Activated naive CD4-positive, alpha-beta T cell treated with anti-CD3 and anti-CD28 coated beads, Interleukin-2, amount 10 ng/mL, durations not matched to agents 7 days and 5 days (primary cell): ENCODE measurements around the gene DNAJC7.
A peak's percentile ranks its signal among the peaks of the same experiment; 100 is the strongest.

ENCODE experiments used
- CTCF ChIA-PET: fragments of 350-600 bp; sonication (Branson Sonifier 250); formaldehyde crosslinking; loops from one replicate; lab custom pipeline; 2021; ENCODE audit warnings: antibody characterized with exemption; lab: Charles Lee
- DNase-seq: peaks from one replicate; pipeline ENCODE4 v3.0.0-alpha.2; 2020
- H3K27ac Mint-ChIP-seq: one replicate; pipeline ENCODE4 v1.8.0; 2021; ENCODE audit warnings: mild to moderate bottlenecking, moderate library complexity, mixed read lengths
- H3K27me3 Mint-ChIP-seq: one replicate; pipeline ENCODE4 v1.8.0; 2021; ENCODE audit warnings: mild to moderate bottlenecking, mixed read lengths
- H3K36me3 Mint-ChIP-seq: one replicate; pipeline ENCODE4 v1.8.0; 2021; ENCODE audit warnings: mixed read lengths
- H3K4me1 Mint-ChIP-seq: one replicate; pipeline ENCODE4 v1.8.0; 2021; ENCODE audit warnings: mixed read lengths
- H3K4me3 Mint-ChIP-seq: one replicate; pipeline ENCODE4 v1.8.0; 2021; ENCODE audit warnings: mild to moderate bottlenecking, moderate library complexity, mixed read lengths
- H3K9me3 Mint-ChIP-seq: one replicate; pipeline ENCODE4 v1.8.0; 2021; ENCODE audit warnings: mixed read lengths

The DNAJC7 gene

DNA sequence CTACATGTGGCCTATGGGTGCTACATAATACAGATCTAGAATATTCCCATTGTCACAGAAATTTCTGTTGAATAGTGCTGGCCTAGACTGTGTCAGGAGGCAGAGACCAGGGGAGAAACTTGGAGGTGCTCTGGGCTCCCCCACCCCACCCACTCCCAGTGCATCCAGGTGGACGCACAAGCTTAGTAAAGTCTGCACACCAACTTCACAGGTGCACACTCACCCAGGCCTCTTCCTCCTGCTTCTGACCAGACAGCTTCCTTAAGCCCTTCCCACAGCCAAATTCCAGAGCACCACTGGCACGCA lies 58.3 kb downstream of the DNAJC7 start:
- DNase-seq: no peak
- Mint-ChIP-seq H3K27me3 (peaks cover 31% of the 10 kb centered on the region), H3K36me3 (no peaks in the 10 kb centered on the region), H3K4me1 (no peaks in the 10 kb centered on the region), H3K4me3 (no peak overlapping the region), H3K9me3 (no peaks in the 10 kb centered on the region), H3K27ac (no peak overlapping the region)
- CTCF ChIA-PET: interaction anchor here (1.2 to 1.5 kb wide), 2 partner anchors 30 to 41 kb away, joined by 3 to 5 read pairs; no protein-coding TSS in a partner anchor

DNA sequence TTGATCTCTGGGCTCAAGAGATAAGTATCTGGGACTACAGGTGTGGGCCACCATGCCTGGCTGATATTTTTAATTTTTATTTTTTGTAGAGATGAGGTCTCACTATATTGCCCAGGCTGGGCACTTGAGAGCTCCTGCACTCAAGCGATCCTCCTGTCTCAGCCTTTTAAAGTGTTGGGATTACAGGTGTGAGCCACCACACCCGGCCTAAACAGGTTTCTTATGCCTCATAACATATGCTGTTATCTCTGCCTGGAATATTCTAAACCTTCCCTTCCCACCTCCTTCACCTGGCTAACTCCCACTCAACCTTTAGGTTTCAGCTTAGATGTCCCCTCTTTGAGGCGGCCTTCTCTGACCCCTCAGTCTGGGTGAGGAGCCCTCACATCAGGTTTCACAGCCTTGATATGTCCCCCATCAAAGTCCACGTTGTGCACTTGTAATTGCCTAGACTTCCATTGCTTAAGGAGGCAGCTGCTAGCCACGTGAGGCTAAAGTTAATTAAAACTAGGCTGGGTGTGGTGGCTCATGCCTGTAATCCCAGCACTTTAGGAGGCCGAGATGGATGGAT lies 59.3 kb downstream of the DNAJC7 start:
- H3K4me1 Mint-ChIP-seq: no peaks in the 10 kb centered on the region
- H3K27ac Mint-ChIP-seq: peak overlapping the region; percentile 69
- no peak for DNase-seq
- no peaks in the 10 kb centered on the region for H3K36me3 Mint-ChIP-seq
- CTCF ChIA-PET: interaction anchor here (0.7 to 0.8 kb wide), 2 partner anchors 30 to 448 kb away, joined by 3 to 4 read pairs; no protein-coding TSS in a partner anchor
- H3K4me3 Mint-ChIP-seq: no peak overlapping the region
- peaks cover 24% of the 10 kb centered on the region for H3K27me3 Mint-ChIP-seq
- H3K9me3 Mint-ChIP-seq: no peaks in the 10 kb centered on the region

DNA sequence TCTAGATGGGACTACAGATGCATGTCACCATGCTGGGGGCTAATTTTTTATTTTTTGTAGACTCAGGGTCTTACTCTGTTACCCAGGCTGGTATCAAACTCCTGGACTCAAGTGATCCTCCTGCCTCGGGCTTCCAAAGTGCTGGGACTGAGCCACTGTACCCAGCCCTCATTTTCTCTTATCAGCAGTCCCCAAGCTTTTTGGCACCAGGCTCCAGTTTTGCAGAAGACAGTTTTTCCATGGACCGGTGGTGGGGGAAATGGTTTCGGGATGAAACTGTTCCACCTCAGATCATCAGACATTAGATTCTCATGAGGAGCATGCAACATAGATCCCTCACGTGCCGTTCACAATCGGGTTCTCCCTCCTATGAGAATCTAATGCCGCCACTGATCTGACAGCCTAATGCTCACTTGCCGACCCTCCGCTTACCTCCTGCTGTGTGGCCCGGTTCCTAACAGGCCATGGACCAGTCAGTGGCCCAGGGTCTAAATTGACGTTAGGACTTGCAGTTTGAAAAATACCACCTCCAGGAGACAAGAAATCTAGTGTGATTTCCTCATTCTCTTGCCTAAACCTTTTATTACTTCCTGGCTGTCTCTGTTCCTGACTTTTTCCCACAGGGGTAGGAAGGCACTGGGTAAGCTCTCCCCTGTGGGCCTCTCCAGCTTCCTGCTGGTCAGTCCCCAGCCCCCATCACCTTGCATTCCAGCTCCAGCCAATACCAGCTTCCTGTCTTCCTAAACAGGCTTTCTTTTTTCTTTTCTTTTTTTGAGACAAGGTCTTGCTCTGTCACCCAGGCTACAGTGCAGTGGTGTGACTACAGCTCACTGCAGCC lies 60.0 kb downstream of the DNAJC7 start:
- no peak overlapping the region for H3K27ac Mint-ChIP-seq
- no peaks in the 10 kb centered on the region for H3K4me1 Mint-ChIP-seq
- H3K36me3 Mint-ChIP-seq: no peaks in the 10 kb centered on the region
- CTCF ChIA-PET: interaction anchor here (0.7 to 0.8 kb wide), 2 partner anchors 29 to 449 kb away, joined by 3 to 4 read pairs; no protein-coding TSS in a partner anchor
- DNase-seq: no peak
- peaks cover 18% of the 10 kb centered on the region for H3K27me3 Mint-ChIP-seq
- no peak overlapping the region for H3K4me3 Mint-ChIP-seq
- H3K9me3 Mint-ChIP-seq: no peaks in the 10 kb centered on the region

DNA sequence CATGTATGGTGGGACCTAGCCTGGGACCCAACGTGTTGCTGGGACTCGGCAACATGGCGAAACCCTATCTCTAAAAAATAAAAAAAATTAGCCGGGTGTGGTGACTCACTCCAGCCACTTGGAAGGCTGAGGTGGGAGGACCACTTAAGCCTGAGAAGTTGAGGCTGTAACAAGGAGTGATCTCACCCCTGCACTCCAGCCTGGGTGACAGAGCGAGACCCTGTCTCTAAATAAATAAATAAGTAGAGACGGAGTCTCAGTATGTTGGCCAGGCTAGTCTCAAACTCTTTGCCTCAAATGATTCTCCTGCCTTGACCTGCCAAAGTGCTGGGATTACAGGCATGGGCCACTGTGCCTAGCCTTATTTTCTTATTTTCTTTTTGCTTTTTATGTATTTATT lies 60.7 kb downstream of the DNAJC7 start:
- Mint-ChIP-seq H3K27ac (no peak overlapping the region), H3K4me3 (no peak overlapping the region), H3K27me3 (peaks cover 11% of the 10 kb centered on the region), H3K4me1 (no peaks in the 10 kb centered on the region), H3K9me3 (no peaks in the 10 kb centered on the region), H3K36me3 (no peaks in the 10 kb centered on the region)
- DNase-seq: no peak
- CTCF ChIA-PET: no interaction called here

DNA sequence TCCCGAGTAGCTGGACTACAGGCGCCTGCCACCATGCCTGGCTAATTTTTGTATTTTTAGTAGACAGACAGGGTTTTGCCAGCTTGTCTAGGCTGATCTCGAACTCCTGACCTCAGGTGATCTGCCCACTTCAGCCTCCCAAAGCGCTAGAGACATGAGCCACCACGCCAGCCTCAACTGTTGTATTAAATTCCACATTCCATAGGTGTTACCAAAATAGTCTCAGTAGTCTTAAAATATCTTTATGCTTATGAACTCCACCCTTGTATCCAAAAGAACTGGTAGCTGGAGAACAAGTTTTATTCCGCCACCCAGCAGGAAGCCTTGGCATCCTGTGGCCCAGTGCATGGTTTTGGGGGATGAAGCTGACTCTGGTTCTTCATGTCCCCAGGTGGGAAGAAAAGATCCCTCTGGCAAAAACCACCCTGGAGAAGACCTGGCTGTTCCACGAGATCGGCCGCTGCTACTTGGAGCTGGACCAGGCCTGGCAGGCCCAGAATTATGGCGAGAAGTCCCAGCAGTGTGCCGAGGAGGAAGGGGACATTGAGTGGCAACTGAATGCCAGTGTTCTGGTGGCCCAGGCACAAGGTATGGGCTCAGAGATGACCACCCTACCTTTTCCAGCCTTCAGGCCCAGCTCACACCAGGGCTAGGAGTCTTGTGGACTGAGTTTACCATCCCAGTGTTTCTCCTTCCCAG lies 68.3 kb downstream of the DNAJC7 start:
- Mint-ChIP-seq H3K27ac (no peak overlapping the region), H3K9me3 (no peaks in the 10 kb centered on the region), H3K36me3 (no peaks in the 10 kb centered on the region), H3K4me3 (no peak overlapping the region), H3K4me1 (no peaks in the 10 kb centered on the region), H3K27me3 (no peaks in the 10 kb centered on the region)
- CTCF ChIA-PET: no interaction called here
- no peak for DNase-seq

DNA sequence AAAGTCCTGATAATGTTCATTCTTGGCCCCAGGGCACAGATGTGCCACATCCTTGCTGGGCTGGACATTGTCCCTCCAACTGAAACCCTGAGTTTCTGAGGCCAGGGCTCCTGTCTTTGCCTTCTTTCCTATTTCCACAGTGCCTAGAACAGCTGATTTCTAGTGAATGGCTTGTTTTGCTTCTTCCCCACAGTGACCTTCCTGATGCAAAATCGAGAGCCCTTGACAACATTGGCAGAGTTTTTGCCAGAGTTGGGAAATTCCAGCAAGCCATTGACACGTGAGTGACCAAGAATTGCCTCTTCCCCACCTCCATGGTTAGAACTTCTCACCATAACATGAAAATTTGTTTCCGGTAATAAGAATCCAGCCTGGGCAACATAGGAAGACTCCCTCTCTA lies 72.3 kb downstream of the DNAJC7 start:
- no peaks in the 10 kb centered on the region for H3K4me1 Mint-ChIP-seq
- no peak overlapping the region for H3K4me3 Mint-ChIP-seq
- CTCF ChIA-PET: no interaction called here
- no peaks in the 10 kb centered on the region for H3K36me3 Mint-ChIP-seq
- H3K27me3 Mint-ChIP-seq: peaks cover 13% of the 10 kb centered on the region
- no peak for DNase-seq
- no peaks in the 10 kb centered on the region for H3K9me3 Mint-ChIP-seq
- H3K27ac Mint-ChIP-seq: no peak overlapping the region

DNA sequence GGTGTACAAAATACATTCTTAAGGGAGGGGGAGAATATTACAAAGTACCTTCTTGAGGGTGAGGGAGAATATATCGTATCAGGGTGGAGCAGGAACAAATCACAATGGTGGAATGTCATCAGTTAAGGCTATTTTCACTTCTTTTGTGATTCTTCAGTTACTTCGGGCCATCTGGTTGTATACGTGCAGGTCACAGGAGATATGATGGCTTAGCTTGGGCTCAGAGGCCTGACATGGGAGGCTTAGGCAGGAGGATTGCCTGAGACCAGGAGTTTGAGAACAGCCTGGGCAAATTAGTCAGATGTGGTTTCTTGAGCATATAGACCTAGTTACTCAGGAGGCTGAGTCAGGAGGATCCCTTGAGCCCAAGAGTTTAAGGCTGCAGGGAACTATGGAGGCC lies 73.7 kb downstream of the DNAJC7 start:
- Mint-ChIP-seq H3K27ac (no peak overlapping the region), H3K4me1 (no peaks in the 10 kb centered on the region), H3K4me3 (no peak overlapping the region), H3K36me3 (no peaks in the 10 kb centered on the region), H3K27me3 (peaks cover 23% of the 10 kb centered on the region), H3K9me3 (no peaks in the 10 kb centered on the region)
- CTCF ChIA-PET: no interaction called here
- no peak for DNase-seq

DNA sequence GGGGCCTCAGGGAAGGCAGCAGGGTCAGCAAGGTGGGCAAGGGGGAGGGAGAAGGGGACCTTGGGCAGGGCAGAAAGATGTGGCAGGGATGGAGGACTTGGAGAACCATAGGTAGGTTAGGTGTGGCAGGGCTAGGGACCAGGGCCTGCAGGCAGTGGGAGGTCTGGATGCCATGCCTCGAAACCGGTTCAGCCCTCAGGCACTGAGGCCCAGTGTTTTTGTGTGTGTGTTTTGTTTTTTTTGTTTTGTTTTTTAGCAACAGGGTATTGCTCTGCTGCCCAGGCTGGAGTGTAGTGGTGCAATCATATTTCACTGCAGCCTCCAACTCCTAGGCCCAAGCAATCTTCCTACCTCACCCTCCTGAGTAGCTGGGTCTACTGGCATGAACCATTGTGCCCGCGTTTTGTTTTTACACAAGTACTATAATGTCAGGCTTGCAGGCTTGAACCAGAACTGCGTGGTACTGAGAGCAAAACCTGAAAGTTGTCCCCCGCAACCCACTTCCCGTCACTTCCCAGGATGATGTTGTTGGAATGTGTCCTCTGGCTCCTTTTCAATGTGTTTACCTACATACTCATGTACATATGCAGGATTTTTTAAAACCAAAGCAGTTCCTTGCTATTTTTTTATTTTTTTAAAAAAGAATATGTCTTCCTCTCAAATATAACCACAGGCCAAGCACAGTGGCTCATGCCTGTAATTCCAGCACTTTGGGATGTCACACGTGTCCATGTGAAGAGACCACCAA lies 74.4 kb downstream of the DNAJC7 start:
- CTCF ChIA-PET: interaction anchor here (0.5 kb wide), 1 partner anchor 157 kb away, joined by 3 read pairs; no protein-coding TSS in a partner anchor

DNA sequence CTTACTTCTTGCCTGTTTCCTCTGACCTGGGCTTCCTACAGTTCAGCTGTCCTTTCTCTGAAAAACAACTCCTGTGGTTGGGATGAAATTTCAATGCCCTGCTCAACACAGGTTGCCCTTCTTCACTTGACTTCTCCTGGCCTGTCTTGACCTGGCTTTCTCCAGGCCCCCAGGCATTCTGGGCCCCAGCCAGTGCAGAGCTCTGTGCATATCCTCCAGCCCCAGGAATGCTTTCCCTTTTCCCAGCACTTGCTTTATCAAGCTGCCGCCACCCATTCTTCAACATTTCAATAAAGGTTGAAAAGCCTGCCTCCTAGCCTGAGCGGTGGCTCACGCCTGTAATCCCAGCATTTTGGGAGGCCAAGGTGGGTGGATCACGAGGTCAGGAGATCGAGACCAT lies 76.1 kb downstream of the DNAJC7 start:
- Mint-ChIP-seq H3K4me1 (no peaks in the 10 kb centered on the region), H3K9me3 (no peaks in the 10 kb centered on the region), H3K27me3 (peaks cover 23% of the 10 kb centered on the region), H3K36me3 (no peaks in the 10 kb centered on the region), H3K4me3 (no peak overlapping the region), H3K27ac (no peak overlapping the region)
- DNase-seq: no peak
- CTCF ChIA-PET: no interaction called here

More for the DNA sequence above, 74.4 kb downstream of the DNAJC7 start:
- Mint-ChIP-seq H3K4me1 (no peaks in the 10 kb centered on the region), H3K27me3 (peaks cover 23% of the 10 kb centered on the region), H3K9me3 (no peaks in the 10 kb centered on the region), H3K27ac (no peak overlapping the region), H3K4me3 (no peak overlapping the region), H3K36me3 (no peaks in the 10 kb centered on the region)
- no peak for DNase-seq

DNA sequence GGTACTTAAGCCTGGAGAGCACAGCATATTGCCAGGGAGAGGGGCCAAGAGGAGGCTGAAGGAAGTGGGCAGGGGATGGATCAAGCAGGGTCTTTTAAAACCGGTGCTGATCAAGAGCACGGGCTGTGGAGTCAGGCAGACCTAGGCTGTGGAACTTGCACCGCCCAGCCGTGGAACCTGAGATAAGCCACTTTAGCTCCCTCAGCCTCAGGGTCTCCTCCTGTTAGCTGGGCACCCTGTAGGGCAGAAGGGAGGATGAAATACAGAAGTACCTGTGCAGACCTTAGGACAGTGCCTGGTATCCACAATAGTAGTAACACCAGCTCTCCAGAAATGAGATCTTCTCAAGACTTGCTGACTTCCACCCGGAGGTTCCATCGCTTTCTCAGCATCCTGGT lies 77.5 kb downstream of the DNAJC7 start:
- CTCF ChIA-PET: interaction anchor here (1.2 kb wide), 1 partner anchor 10 kb away, joined by 4 read pairs; the partner anchor contains the start of gene ODAD4

DNA sequence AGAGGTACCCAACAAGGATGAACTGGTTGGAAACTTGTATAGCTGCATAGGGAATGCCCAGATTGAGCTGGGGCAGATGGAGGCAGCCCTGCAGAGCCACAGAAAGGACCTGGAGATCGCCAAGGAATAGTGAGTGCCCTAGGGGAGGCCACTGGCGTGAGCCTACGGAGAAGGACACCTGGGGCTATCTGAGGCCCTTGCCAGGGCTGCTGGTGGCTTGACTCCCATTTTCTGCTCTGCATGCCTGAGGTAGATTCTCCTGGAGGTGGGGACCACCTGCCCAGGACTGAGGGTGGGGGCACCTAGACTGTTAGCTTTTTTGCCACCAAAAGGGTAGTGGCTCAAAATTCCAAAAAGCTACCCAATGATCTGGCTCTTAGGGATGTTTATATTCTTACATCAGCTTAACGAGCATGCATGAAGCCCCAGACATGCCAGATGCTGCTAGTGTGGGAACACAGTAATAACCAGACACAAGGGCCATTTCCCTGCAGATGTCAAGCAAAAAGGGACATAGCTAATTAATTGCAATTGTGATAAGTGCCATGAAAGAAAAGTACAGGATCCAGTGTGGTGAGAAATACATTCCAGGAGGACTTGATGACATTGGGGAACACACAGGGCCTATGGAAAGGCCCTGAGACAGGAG lies 78.1 kb downstream of the DNAJC7 start:
- Mint-ChIP-seq H3K4me3 (no peak overlapping the region), H3K9me3 (no peaks in the 10 kb centered on the region), H3K27me3 (peaks cover 23% of the 10 kb centered on the region), H3K36me3 (no peaks in the 10 kb centered on the region), H3K27ac (no peak overlapping the region), H3K4me1 (peaks cover 4% of the 10 kb centered on the region)
- CTCF ChIA-PET: interaction anchor here (0.8 to 1.2 kb wide), 2 partner anchors 9 to 25 kb away, joined by 3 to 4 read pairs; partner anchors contain the start of gene ODAD4
- DNase-seq: no peak

More for the DNA sequence above, 77.5 kb downstream of the DNAJC7 start:
- DNase-seq: no peak
- Mint-ChIP-seq H3K9me3 (no peaks in the 10 kb centered on the region), H3K27me3 (peaks cover 23% of the 10 kb centered on the region), H3K27ac (no peak overlapping the region), H3K36me3 (no peaks in the 10 kb centered on the region), H3K4me1 (peaks cover 1% of the 10 kb centered on the region), H3K4me3 (no peak overlapping the region)

DNA sequence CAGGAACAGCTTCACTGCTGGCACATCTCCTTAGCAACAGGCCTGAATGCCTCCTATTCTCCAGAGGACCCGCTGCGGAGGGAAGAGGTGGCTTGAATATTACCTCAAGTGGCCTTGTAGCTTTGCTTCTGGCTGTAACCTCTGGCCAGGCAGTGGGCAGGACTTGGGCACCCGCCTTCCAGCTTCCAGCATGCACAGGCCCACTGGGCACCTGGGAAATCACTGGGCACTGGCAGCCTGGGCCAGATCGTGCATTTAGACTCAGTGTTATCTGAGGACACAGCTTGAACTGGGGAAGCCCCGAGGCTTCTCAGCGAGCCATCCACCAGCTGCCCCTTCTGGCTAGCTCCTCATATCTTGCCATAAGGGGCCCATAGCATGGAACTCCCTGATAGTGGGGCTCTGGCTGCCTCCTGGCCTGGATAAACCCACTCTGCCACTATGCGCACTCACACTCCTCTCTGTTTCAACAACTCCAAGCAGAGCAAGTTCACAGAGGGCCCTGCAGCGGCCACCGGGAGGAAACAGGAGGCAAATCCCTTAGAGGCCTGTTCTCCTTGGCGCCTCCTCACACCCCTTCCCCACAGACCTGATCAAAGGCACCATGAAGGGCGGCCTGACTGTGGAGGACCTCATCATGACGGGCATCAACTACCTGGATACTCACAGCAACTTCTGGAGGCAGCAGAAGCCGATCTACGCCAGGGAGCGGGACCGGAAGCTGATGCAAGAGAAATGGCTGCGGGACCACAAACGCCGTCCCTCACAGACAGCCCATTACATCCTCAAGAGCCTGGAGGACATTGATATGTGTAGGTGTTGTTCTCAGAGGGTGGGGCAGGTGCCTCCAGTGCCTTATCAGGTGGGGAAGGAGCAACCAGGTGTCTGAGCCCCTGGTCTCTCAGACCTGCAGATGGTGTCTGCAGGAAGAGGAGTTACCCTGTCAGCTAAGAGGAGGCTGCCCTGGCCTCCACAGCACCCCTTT lies 79.0 kb downstream of the DNAJC7 start:
- H3K4me3 Mint-ChIP-seq: no peak overlapping the region
- H3K27ac Mint-ChIP-seq: no peak overlapping the region
- CTCF ChIA-PET: interaction anchor here (0.8 to 1.2 kb wide), 2 partner anchors 8 to 26 kb away, joined by 3 to 4 read pairs; partner anchors contain the start of gene ODAD4
- no peaks in the 10 kb centered on the region for H3K36me3 Mint-ChIP-seq
- H3K9me3 Mint-ChIP-seq: no peaks in the 10 kb centered on the region
- DNase-seq: no peak
- peaks cover 23% of the 10 kb centered on the region for H3K27me3 Mint-ChIP-seq
- peaks cover 9% of the 10 kb centered on the region for H3K4me1 Mint-ChIP-seq
